ENCODE results near the gene C19orf67.

GRCh38 chr19:14039181-14039580, 46.4 kb downstream of the C19orf67 start:
- TF ChIP-seq EZH2 (IDR thresholded peaks at IDR 0.05; ENCODE audit: low read length) (no peak), CTCF (optimal IDR thresholded peaks at IDR 0.05 in 1 of 3, IDR thresholded peaks at IDR 0.05 in 1 of 3, conservative IDR thresholded peaks at IDR 0.05 in 1 of 3; ENCODE audit: extremely low read depth in 1 of 3, insufficient read depth in 2 of 3, low read length in 3 of 3) (no peak)

Measured in keratinocyte (primary cell).